GM10248 (cell line): ENCODE results near the gene REL.
"Not testable (repeated sequence)": the region's sequence is repeated elsewhere in the genome, so short reads cannot be mapped to it uniquely, and the experiment has no call there.

Source experiments
- CTCF ChIA-PET: fragments of 300-600 bp; sonication (Branson Sonifier 250); formaldehyde crosslinking; extraction: SDS; loops from one replicate; lab custom pipeline; 2021; ENCODE audit warnings: antibody characterized with exemption; lab: Yijun Ruan, JAX
- POLR2A ChIA-PET: fragments of 350-650 bp; sonication (Branson Sonifier 250); formaldehyde crosslinking; extraction: SDS; loops from one replicate; lab custom pipeline; 2020; ENCODE audit warnings: antibody characterized with exemption; lab: Yijun Ruan, JAX
- DNase-seq: peaks from one replicate; pipeline ENCODE4 v3.0.0; 2012; ENCODE audit errors: extremely low spot score
- CTCF ChIP-seq: IDR thresholded peaks from 2 replicates; pipeline ENCODE4 v1.5.1; 2012; ENCODE audit warnings: mild to moderate bottlenecking, low read depth; ENCODE audit errors: extremely low read depth, missing control alignments, control extremely low read depth

The REL gene

GRCh38 chr2:60926741-60927552, 45.6 kb downstream of the REL start:
- DNase-seq = no peak
- TF ChIP-seq CTCF = no peak
- ChIA-PET CTCF (interaction anchor here (1.1 to 2.2 kb wide), 2 partner anchors 10 to 13 kb away, joined by 4 to 7 read pairs; no protein-coding TSS in a partner anchor), POLR2A (no interaction called here)

- DNase-seq, CTCF ChIA-PET, POLR2A ChIA-PET: not testable (repeated sequence)
These were observed 50.7 kb downstream of the REL start for GRCh38 chr2:60932061-60932460.

- DNase-seq = no peak
- no peak for TF ChIP-seq CTCF
- ChIA-PET CTCF (interaction anchor here (0.9 to 1.3 kb wide), 3 partner anchors 12 to 51 kb away, joined by 3 to 4 read pairs (median 3); no protein-coding TSS in a partner anchor), POLR2A (no interaction called here)
These were observed 51.6 kb downstream of the REL start for GRCh38 chr2:60932954-60933353.

- POLR2A ChIA-PET = no interaction called here
- no peak for TF ChIP-seq CTCF
- DNase-seq = no peak
- CTCF ChIA-PET = interaction anchor here (0.6 to 1.6 kb wide), 5 partner anchors 11 to 121 kb away, joined by 3 to 4 read pairs (median 3); no protein-coding TSS in a partner anchor
These were observed 52.9 kb downstream of the REL start for GRCh38 chr2:60934165-60934722.

- CTCF ChIA-PET = interaction anchor here (1.2 to 1.5 kb wide), 3 partner anchors 8 to 21 kb away, joined by 3 to 7 read pairs (median 4); no protein-coding TSS in a partner anchor
- POLR2A ChIA-PET = no interaction called here
- no peak for DNase-seq
- TF ChIP-seq CTCF = no peak
These were observed 55.4 kb downstream of the REL start for GRCh38 chr2:60936757-60937156.

- ChIA-PET POLR2A (no interaction called here), CTCF (no interaction called here)
- DNase-seq = no peak
- no peak for TF ChIP-seq CTCF
These were observed 56.9 kb downstream of the REL start for GRCh38 chr2:60938301-60938700.

GRCh38 chr2:60939622-60940021, 58.2 kb downstream of the REL start:
- ChIA-PET POLR2A (no interaction called here), CTCF (interaction anchor here (1.8 to 3.8 kb wide), 2 partner anchors 16 to 25 kb away, joined by 5 to 19 read pairs; no protein-coding TSS in a partner anchor)

More at GRCh38 chr2:60939622-60940021, 58.2 kb downstream of the REL start:
- TF ChIP-seq CTCF = no peak
- no peak for DNase-seq
